IPS-NIHi11 (cell line): ENCODE results near the gene CSNK1A1.
"Not testable (repeated sequence)": the region's sequence is repeated elsewhere in the genome, so short reads cannot be mapped to it uniquely, and the experiment has no call there.

Source experiments
- DNase-seq: peaks from one replicate; pipeline ENCODE4 v3.0.0; 2012; ENCODE audit warnings: mixed read lengths, low spot score

The CSNK1A1 gene

DNA sequence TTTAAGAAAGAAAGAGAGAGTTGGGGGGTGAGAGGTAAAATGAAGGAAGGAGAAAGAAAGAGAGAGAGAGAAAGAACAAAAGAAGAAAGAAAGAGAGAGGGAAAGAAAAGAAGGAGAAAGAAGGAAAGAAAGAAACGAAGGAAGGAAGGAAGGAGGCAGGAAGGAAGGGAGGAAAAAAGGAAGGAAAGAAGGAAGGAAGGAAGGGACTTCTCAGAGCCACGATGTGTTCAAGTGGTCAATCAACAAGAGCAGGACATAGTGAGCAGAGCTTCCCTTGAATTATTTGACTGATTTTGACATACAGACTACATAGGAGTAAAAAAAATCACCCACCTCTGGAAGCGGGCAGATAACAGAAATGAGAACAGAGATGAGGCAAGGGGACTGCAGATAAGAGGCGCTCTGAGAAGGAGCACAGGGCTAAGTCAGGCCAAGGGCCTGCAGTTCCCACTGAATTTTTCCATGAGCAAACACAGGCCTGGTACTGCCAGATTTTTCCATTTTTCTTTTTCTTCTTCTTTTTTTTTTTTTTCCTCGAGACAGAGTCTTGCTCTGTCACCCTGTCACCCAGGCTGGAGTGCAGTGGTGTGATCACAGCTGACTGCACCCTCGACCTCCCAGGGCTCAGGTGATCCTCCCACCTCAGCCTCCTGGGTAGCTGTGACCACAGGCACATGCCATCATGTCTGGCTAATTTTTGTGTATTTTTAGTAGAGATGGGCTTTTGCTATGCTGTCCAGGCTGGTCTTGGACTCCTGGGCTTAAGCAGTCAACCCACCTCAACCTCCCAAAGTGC, 94.4 kb downstream of the CSNK1A1 start:
- DNase-seq: no peak

DNA sequence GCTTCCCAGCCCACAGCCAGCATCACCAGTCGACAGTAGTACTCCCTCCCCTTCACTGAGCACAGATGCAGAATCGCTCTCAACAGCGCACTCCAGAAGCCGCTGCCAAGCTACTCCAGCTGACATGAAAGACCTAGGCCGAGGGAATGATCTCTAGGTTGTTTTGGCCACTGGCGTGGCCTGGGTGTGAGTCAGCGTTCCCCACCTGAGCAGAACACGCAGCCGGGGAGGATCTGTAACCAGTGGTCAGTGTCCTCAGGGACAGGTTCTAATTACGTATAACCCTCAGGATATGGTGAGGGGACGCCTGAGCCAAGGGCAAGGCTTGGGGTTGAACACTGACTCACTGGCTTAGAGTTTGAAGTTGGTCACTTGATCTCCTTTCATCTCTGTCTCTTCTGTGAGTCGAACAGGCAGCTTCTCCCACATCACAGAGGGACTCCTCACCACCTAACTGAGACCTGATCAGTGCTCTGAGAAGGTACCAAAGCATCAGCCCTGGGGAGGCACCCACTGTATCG, 95.3 kb downstream of the CSNK1A1 start:
- DNase-seq: no peak

DNA sequence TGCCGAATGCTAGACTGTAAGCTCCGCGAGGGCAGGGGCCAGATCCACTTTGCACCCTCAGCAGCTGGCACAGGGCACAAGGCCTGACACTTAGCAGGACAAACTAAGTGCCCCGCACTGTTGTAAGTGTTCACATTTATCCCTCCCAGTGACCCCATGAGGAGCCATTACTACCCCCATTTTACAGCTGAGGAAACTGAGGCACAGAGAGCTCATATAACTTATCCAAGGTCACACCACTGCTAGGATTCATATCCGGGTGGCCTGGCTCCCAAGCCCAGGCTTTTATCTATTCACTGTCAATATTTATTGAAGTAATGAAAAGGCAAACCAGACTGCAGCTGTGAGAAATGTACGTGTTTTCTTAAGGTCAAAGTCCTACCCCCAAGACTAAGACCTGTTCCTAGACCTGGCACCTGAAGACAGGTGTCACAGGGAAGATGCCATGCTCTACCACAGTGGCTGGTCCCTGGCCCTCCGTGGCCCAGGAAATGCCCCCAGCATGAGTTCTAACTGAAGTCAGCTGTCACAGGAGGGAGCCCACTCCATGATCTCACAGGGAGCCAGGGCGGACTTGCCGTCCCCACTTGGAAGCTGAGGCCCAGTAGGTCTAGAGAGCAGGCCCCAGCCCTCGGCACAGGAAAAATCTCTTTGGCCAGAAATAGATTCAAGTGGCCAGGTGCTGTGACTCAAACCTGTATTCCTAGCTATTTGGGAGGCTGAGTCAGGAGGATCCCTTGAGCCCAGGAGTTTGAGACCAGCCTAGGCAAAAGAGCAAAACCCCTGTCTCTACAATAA, 97.4 kb downstream of the CSNK1A1 start:
- no peak for DNase-seq

DNA sequence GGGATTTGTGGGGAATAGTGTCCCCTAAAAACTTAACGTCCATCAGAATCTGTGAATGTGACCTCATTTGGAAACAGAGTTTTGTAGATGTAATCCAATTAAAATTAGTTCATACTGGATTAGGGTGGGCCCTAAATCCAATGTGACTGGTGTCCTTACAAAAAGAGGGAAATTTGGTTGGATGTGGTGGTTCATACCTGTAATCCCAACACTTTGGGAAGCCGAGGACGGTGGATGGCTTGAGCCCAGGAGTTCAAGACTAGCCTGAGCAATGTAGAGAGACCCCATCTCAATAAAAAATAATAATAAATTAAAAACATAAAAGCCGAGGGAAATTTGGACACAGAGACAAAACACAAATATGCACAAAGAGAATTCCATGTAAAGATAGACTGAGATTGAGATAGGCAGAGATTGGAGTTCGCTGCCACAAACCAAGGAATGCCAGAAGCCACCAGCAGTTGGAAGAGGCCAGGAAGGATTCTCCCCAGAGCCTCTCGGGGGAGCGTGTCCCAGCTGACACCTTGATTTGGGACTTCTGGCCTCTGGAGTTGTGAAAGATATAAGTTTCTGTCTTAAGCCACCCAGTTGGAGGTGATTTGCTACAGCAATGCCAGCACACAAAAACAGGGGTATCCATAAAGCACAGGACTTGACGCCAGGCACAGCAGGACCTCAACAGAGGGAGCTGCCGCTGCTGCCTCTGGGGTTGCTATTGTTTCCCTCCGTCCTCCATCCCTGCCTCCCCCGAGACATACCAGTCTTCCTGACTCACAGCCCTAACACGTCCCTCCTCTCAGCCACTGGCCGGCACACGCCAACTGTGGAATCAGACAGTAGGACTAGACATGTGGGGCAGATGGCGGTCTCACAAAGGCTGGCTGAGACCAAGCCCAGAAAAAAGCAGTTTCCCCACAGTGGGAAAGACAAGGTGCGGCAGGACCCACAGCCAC, 98.3 kb downstream of the CSNK1A1 start:
- peak; percentile 80 for DNase-seq

DNA sequence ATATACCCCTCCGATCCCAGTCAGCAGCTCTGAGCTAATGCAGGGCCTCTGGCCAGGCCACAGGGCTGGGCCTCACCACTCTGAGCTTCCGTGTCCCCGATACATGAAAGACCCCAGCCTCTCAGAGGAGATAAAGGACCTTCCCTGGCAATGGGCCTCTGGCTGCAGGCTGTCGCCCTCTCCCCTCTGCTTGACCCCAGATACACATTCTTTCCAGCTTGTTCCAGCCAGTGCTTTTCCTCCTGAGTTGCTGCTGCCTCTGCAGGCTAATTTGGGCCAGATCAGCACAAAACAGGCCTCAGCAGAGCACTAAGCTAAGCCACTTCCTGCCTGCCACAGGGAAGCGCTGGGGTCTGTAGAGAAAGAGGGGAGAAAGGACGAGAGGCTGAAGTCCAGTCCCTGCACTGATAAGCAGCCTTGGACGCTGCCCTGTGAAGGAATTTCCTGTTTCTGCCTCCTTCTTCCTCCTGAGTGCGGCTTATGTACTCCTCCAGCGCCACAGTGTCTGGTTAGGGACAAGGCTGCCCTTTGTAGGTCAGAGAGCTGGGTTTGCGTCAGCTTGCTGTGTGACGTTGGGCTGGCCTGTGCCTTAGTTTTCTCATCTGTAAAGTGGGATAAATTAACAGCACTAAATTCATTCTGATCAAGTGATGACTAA, 99.1 kb downstream of the CSNK1A1 start:
- DNase-seq: peak; percentile 71

DNA sequence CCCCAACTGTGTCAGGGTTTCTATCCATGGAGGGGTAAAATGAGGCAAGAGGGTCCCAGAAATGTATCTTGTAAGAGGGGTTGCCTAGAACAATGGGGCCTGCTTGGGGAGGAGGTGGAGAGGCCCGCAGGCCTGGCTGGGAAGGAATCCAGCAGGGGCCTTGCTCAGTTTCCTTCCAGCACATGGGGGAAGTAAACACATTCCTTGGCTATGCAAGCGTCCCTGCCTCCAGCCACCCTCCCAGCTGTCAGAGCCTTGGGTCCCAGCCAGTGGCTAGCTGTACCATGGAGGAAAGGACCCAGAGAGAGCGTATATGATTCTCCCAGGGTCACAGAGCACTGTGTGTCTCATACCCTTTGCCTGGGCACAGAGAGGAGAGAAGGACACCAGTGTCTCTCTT, 101.0 kb downstream of the CSNK1A1 start:
- no peak for DNase-seq

DNA sequence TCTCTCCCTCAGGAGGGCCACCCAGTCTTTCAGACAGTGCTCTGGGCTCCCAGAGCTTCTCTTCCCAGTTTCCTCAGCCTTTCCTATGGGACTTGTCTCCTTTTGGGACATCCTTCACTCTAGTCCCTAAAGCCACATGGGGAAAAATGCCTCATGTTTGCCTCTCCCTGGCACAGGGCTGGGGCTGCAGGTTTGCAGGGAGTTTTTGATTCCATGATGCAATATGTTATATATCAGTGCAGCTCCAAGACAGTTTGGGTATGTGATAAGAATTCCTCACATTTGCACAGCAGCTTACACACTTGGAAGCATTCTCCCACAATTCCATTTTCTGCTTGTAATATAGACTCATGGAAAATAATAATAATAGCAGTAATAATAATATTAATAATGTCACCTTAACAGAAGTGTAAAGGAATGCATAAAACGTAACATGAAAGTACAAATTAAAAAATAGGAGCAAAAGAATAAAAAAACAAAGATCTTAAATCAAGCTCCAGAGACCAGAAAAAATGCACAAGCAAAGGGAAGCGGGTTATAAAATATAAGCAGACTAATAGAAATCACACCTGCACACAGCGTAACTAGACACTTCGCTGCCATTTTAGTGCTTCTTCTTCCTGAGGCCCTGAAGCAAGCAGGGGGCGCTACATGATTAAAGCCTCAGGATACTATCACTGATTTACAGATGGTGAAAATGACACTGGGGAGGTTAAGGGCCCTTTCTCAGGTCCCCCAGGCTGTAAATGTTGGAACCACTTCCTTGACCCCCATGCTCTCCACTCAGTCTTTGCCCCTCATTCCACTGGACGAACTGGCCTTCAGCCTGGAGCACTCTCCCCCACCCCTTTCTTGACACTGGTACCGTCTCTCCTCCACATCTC, 102.2 kb downstream of the CSNK1A1 start:
- no peak for DNase-seq

DNA sequence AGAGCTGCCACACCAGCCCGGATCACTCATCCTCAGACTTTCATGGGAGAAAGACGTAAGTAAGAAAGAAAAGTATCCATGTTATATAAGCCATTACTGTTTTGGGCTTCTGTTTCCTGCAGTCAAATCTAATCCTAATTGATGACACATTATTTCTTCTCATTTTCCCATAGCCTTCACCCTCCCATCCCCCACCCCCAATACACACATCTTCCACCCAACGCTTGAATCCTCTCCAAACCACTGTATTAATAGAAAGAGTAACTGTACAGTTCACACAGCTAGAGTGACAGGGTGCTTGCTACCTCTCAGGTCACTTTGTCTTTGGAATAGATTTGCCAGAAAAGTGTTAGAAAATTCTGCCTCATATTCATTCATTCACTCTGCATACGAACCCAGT, 102.8 kb downstream of the CSNK1A1 start:
- DNase-seq: no peak

DNA sequence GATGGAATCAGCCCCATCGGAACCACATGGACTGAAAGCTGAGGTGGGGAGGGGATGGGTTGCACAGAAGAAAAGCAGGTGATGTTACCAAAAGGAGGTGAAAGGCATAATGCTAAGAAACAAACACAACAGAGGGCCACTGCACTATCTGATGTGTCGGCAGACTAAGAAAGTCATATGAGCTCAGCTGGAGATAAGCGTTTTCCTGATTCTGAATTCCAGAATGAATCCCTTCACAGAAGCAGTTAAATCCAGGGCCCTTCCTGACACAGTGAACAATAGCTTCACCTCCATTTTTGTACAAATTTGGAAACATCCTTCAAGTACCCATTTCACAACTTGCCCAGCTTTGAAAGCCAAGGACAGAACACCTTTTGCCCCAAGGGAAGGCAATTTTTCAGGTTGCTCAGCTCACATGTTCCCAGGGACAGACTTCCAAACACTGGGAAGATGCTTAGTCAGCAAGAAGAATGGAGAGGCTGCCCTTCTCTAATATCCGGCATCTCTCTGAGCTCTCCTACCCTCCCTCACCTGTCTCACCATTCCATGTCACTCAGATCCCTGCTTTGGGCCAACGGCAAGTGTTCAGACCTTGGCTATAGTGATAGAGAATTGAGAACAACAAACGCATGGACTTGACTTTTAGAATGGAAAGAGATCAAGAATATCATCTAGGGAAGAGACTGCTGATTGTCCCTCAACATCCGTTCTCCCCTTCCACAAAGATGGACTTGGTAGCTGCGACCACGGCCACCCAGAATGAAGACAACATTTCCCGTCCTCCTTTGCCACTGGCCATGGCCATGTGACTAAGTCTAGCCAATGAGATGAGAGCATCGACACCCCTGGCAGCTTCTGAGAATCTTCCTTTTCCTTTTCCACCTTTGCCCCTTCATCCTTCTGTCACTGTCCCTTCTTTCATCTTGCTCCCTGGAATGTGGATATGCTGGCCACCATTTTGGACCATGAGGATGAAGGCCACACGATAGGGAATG, 103.6 kb downstream of the CSNK1A1 start:
- DNase-seq: no peak

DNA sequence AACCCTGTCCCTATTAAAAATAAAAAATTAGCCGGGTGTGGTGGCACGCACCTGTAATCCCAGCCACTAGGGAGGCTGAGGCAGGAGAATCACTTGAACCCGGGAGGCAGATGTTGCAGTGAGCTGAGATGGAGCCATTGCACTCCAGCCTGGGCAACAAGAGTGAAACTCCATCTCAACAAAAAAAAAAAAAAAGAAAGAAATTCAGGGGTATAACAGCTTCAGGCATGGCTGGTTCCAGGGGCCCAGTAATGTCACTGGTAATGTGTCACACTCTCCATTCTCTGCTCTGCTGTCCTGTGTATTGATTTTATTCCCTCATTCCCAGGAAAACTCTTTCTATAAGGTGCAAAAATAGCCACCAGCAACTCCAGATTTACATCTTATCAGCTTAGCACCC, 104.4 kb downstream of the CSNK1A1 start:
- DNase-seq: not testable (repeated sequence)

DNA sequence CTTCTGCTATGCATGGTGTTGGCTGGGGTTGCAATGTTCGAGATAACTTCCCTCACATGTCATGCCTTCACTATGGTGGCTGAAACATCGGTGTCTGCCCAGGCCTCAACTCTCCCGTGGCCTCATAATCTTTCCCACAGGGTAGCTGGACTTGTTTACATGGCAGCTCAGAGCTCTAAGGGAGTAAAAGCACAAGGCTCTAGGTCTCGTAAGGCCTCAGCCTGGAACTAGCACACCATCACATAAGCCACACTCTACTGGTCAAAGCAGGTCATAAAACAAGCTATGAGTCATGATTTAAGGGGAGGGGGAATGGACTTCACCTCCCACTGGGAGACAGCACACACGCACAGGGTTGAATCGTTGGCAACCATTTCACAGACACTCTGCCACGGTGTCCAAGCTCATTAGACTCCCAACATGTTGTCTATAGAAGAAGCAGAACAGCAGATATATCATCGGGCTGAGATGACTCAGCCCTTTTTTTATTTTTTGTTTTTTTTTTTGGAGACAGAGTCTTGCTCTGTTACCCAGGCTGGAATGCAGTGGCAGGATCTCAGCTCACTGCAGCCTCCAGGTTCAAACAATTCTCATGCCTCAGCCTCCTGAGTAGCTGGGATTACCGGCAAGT, 105.4 kb downstream of the CSNK1A1 start:
- DNase-seq: no peak

DNA sequence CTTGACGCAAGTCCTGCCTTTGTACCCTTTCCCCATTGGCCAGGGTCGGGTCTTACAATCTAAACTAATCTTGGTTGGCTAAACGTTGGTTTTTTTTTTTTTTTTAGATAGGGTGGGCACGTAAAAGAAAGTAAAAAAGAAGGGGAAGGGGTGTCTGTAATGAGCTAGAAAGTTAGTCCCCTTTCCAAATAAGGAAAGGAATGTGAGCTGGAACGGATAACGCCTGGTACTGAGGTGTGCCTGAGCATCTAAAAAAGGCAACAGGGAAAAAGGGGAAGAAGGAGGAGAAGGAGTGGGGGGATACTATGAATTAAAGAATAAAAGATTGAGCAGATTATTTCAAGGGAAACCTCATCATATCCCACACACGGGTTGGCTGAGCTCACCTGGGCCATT, 105.9 kb downstream of the CSNK1A1 start:
- DNase-seq: no peak

DNA sequence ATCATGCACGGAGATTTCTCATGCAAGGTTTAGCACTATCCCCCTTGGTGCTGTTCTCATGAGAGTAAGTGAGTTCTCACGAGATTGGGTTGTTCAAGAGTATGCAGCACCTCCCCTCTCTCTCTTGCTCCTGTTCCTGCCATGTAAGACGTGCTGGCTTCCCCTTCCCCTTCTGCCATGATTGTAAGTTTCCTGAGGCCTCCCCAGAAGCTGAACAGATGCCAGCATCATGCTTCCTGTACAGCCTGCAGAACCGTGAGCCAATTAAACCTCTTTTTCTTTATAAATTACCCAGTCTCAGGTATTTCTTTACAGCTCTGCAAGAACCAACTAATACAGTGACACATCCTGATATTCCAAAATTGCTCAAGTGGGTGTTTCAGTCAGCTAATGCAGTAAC, 106.8 kb downstream of the CSNK1A1 start:
- DNase-seq: not testable (repeated sequence)

DNA sequence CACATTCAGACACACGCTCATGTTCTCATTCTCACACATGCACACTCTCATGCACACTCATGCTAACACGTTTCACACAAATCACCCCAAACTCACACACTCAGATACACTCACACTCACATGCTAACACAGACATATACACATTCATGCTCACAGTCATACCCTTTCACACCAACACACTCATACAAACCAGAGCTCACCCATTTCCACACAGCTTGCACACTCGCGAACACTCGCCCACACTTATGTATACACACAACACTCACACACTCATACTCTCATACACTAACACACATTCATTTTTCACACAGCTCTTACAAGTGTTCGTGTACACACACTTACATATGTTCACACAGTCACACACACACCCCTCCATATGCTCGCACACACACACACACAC, 108.0 kb downstream of the CSNK1A1 start:
- DNase-seq: no peak

DNA sequence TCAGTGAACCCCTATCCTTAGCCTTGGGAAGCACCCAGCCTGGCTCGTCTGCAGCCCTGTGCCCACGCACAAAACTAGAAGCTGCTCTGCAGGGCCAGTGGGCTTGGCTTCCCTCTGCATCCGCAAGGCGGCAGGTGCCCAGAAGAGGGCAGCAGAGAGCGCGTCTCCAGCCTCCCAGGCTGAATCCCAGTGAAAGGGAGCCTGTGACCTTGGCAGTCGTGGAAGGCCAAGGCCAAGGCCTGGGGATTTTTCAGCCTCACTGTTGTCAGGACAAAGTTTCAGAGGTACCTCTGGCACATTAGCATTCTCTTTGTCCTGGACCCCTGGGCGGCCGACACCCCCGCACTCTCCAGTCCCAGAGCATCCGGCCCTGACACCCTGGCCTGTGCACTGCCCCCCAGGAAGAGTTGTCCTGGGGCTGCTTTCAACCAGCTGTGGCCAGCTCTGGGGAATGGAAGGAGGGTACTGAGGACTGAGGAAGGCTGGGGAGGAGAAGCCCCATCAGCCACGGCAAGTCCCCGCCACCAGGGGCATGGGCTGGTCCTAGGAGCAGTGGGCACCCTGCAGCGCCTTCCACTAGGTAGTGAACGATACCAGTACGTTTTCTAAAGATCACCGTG, 108.6 kb downstream of the CSNK1A1 start:
- DNase-seq: peak; percentile 83
